Esophagus muscularis mucosa (tissue), 4 donors: Measurements from ENCODE around the gene LDHA. TPM values are rescaled to one million over a fixed set of nuclear protein-coding genes. Genes with fewer than 3 reads are reported as not detected.
A peak's percentile ranks its signal among the peaks of the same experiment; 100 is the strongest.

Experiments
- DNase-seq: peaks from one replicate; pipeline ENCODE4 v3.0.0-alpha.2; 2017; ENCODE audit errors: extremely low spot score
- H3K27ac ChIP-seq, 4 donors: fragments of 200-600 bp; sonication (generic); replicated peaks in 1 of 4; 1 replicate in 3 of 4; 2 replicates in 1 of 4; pipeline ENCODE4 v1.5.1; 2016 to 2019; ENCODE audit warnings: mild to moderate bottlenecking in 1 of 4
- H3K27me3 ChIP-seq, 4 donors: fragments of 200-600 bp; sonication (generic); one replicate each; pipeline versions ENCODE4 v1.5.1 to v1.6.0; 2016 to 2019
- H3K36me3 ChIP-seq, 4 donors: fragments of 200-600 bp; sonication (generic); one replicate each; pipeline ENCODE4 v1.5.1; 2016 to 2019
- H3K4me1 ChIP-seq, 4 donors: fragments of 200-600 bp; sonication (generic); one replicate each; pipeline ENCODE4 v1.5.1; 2016 to 2019
- H3K4me3 ChIP-seq, 4 donors: fragments of 200-600 bp; sonication (generic); 1 replicate in 2 of 4; 2 replicates in 2 of 4; pipeline ENCODE4 v1.5.1; 2016 to 2019; ENCODE audit warnings: mild to moderate bottlenecking in 4 of 4, moderate library complexity in 1 of 4
- H3K9me3 ChIP-seq, 4 donors: fragments of 200-600 bp; sonication (generic); 1 replicate in 3 of 4; 2 replicates in 1 of 4; pipeline ENCODE4 v1.5.1; 2016 to 2019
- EP300 ChIP-seq: sonication (generic); formaldehyde crosslinking; IDR thresholded peaks from one replicate; pipeline ENCODE4 v1.6.1; 2017; ENCODE audit warnings: antibody characterized with exemption
- POLR2A ChIP-seq: fragments of 450-650 bp; IDR thresholded peaks from one replicate; pipeline ENCODE4 v1.6.1; 2017; ENCODE audit warnings: antibody characterized with exemption, moderate library complexity, mild to moderate bottlenecking, low read depth
- POLR2AphosphoS5 ChIP-seq, 2 donors: sonication (generic); formaldehyde crosslinking; IDR thresholded peaks; one replicate each; pipeline ENCODE4 v1.6.1; 2017; ENCODE audit warnings: antibody characterized with exemption in 2 of 2
- WGBS: methylation state at CpG from one replicate; pipeline ENCODE4 v1.1.5; 2018; 5-methylcytosine and 5-hydroxymethylcytosine counted together
- intact Hi-C: fragments of 100-400 bp; cut with DNase I; formaldehyde crosslinking; loops from one replicate; pipeline ENCODE4 v1.15.1; 2023
- total RNA-seq, 4 donors: library from RNA; depleted of rRNA; stranded (reverse); fragments of >200 nt; gene quantifications; one replicate each; pipeline versions ENCODE4 v1.1.0 to v1.2.1, GENCODE V29; 2016
- TF ChIP-seq, protein P1 (sequence below), 3 experiments: fragments of 200-600 bp in 2 of 3; fragments of 450-650 bp in 1 of 3; sonication (generic) in 2 of 3; IDR thresholded peaks; one replicate each; pipeline ENCODE4 v1.5.1; 2017 to 2019; ENCODE audit warnings: antibody characterized with exemption in 3 of 3, mild to moderate bottlenecking in 2 of 3, moderate library complexity in 1 of 3

LDHA gene
- total RNA-seq, 4 donors from 2014 or later = 399 to 523 (median 446) TPM

DNA sequence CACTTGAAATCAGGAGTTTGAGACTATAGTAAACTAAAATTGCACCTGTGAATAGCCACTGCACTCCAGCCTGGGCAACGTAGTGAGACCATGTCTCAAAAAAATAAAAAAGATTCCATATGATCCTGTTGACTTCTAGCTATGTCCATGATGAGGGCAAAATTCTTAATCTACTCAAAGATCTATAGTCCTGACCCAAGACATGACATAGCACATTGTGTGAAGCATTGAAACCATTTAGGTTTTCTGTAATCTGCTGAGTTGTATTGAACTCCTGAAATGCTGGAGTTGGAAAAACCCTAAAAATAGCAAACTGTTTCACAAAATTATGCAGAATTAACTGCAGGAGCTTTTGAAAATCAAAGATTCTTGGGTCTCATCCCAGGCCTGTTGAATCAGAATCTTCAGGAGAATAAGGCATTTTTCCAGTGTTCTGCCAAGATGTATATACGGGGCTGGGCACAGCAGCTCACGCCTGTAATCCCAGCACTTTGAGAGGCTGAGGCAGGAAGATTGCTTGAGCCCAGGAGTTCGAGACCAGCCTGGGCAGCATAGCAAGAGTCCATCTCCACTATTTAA lies 29.8 kb upstream of the LDHA start:
- H3K4me3 ChIP-seq = no peak overlapping the region
- intact Hi-C loops = no loop called here
- no peak for DNase-seq
- no peaks in the 10 kb centered on the region for H3K4me1 ChIP-seq
- no peak overlapping the region for H3K27ac ChIP-seq
- TF ChIP-seq POLR2AphosphoS5 (IDR thresholded peaks at IDR 0.05) = no peak
- TF ChIP-seq, protein P1, sequence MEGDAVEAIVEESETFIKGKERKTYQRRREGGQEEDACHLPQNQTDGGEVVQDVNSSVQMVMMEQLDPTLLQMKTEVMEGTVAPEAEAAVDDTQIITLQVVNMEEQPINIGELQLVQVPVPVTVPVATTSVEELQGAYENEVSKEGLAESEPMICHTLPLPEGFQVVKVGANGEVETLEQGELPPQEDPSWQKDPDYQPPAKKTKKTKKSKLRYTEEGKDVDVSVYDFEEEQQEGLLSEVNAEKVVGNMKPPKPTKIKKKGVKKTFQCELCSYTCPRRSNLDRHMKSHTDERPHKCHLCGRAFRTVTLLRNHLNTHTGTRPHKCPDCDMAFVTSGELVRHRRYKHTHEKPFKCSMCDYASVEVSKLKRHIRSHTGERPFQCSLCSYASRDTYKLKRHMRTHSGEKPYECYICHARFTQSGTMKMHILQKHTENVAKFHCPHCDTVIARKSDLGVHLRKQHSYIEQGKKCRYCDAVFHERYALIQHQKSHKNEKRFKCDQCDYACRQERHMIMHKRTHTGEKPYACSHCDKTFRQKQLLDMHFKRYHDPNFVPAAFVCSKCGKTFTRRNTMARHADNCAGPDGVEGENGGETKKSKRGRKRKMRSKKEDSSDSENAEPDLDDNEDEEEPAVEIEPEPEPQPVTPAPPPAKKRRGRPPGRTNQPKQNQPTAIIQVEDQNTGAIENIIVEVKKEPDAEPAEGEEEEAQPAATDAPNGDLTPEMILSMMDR (IDR thresholded peaks at IDR 0.05) = no peak
- TF ChIP-seq POLR2A = no peak
- TF ChIP-seq EP300 = no peak
- 92% methylated on average over 4 of the region's 4 CpGs for WGBS
- no peaks in the 10 kb centered on the region for H3K9me3 ChIP-seq
- H3K27me3 ChIP-seq = no peaks in the 10 kb centered on the region
- peaks cover 27 to 90% (median 77%) of the 10 kb centered on the region in 4 donors for H3K36me3 ChIP-seq

DNA sequence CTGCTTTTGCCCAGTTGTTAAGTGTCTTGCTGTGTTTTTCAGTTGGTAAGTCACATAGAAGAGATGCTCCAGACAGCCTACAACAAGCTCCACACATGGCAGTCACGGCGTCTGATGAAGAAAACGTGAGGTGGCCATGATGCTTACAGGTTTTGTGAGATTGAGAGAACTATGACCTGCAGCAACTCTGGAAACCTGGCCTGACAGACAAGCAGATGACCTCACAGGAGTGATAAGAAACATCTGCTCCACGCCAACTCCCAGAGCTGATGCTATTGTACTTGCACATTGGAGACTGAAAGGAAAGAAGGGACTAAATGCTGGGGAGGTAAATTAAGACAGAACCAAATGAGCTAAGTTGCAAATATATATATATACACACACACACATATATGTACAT lies 28.6 kb upstream of the LDHA start:
- peaks cover 26 to 78% (median 66%) of the 10 kb centered on the region in 4 donors for H3K36me3 ChIP-seq
- WGBS = 82% methylated on average over 4 of the region's 4 CpGs
- intact Hi-C loops = no loop called here
- H3K4me3 ChIP-seq = no peak overlapping the region
- H3K27ac ChIP-seq = peak overlapping the region in 1 of 4 donors; percentile 10
- no peak for DNase-seq
- H3K4me1 ChIP-seq = no peaks in the 10 kb centered on the region
- no peaks in the 10 kb centered on the region for H3K27me3 ChIP-seq
- TF ChIP-seq EP300 = no peak
- TF ChIP-seq, protein P1 (IDR thresholded peaks at IDR 0.05) = no peak
- TF ChIP-seq POLR2AphosphoS5 (IDR thresholded peaks at IDR 0.05) = no peak
- no peak for TF ChIP-seq POLR2A
- no peaks in the 10 kb centered on the region for H3K9me3 ChIP-seq

DNA sequence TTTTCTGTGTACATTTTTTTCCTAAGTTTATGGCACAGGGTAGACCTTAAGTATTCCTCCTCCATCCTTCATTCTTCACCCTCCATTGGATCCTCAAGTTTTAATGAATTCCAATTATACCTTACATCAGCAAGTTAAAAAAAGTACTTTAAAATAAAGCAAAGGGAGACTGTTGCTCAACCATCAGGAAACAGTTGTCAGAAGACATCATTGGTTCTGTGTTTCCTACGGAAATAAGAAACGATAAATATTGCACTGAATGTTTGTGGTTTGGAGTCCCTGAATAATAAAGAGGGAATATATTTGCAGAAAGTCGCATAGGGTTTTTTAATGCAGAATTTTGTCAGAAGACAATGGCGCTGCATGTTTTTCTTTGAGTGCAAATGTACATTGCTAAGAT lies 28.1 kb upstream of the LDHA start:
- no peak overlapping the region for H3K4me3 ChIP-seq
- H3K27ac ChIP-seq = no peak overlapping the region
- H3K36me3 ChIP-seq = peaks cover 22 to 73% (median 61%) of the 10 kb centered on the region in 4 donors
- WGBS = 89% methylated on average over 4 of the region's 4 CpGs
- H3K4me1 ChIP-seq = no peaks in the 10 kb centered on the region
- DNase-seq = no peak
- H3K9me3 ChIP-seq = no peaks in the 10 kb centered on the region
- intact Hi-C loops = no loop called here
- H3K27me3 ChIP-seq = no peaks in the 10 kb centered on the region
- TF ChIP-seq POLR2AphosphoS5 (IDR thresholded peaks at IDR 0.05) (no peak), EP300 (no peak), POLR2A (no peak)
- TF ChIP-seq, protein P1 (IDR thresholded peaks at IDR 0.05) = no peak

DNA sequence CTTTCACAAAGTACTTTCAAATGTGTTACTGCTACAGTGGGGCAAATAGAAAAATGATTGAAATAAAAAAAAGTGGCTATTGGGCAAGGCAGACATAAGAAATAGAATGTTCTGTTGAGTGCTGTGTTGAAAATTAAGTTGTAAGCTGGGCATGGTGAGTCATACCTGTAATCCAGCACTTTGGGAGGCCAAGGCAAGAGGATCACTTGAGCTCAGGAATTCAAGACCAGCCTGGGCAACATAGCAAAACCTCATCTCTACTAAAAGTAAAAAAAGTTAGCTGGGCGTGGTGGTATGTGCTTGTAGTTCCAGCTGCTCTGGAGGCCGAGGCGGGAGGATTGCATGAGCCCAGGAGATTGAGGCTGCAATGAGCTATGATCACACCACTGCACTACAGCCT lies 26.9 kb upstream of the LDHA start:
- no peak for DNase-seq
- WGBS = 96% methylated on average over 3 of the region's 3 CpGs
- intact Hi-C loops = no loop called here
- Histone ChIP-seq H3K9me3 (no peaks in the 10 kb centered on the region), H3K36me3 (peaks cover 17 to 61% (median 50%) of the 10 kb centered on the region in 4 donors), H3K4me3 (no peak overlapping the region), H3K27ac (no peak overlapping the region), H3K4me1 (no peaks in the 10 kb centered on the region), H3K27me3 (no peaks in the 10 kb centered on the region)
- no peak for TF ChIP-seq POLR2AphosphoS5 (IDR thresholded peaks at IDR 0.05)
- TF ChIP-seq EP300 = no peak
- no peak for TF ChIP-seq POLR2A
- TF ChIP-seq, protein P1 (IDR thresholded peaks at IDR 0.05) = no peak

DNA sequence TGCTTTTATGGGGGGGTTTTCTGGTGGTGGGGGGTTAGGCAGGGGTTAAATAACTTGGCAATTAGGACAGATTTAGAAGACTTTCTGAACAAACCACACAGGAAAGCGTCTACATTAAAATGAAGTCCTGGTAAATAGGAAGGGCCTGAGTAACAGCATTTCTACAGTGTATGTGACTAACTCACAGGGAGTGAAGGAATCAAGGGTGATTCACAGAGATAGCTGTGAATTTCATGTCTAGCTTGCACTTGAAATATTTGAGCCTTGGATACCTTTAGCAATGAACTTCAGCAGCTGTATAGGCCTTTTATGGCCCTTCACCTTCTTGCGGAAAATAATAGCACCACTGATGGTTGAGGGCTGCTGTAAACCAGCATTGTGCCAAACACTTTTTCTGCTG lies 26.1 kb upstream of the LDHA start:
- H3K36me3 ChIP-seq = peaks cover 13 to 53% (median 42%) of the 10 kb centered on the region in 4 donors
- no peak overlapping the region for H3K4me3 ChIP-seq
- DNase-seq = no peak
- 74% methylated on average over 2 of the region's 2 CpGs for WGBS
- no peaks in the 10 kb centered on the region for H3K9me3 ChIP-seq
- no peaks in the 10 kb centered on the region for H3K27me3 ChIP-seq
- intact Hi-C loops = no loop called here
- TF ChIP-seq POLR2AphosphoS5 (IDR thresholded peaks at IDR 0.05) (no peak), POLR2A (no peak), EP300 (no peak)
- TF ChIP-seq, protein P1 (IDR thresholded peaks at IDR 0.05) = no peak
- no peaks in the 10 kb centered on the region for H3K4me1 ChIP-seq
- H3K27ac ChIP-seq = no peak overlapping the region
